Measurements from ENCODE around the gene MEG3.

MEG3 gene

GRCh38 chr14:100834082-100834793 is 8.3 kb downstream of the MEG3 start:
- DNase-seq (ENCODE audit: low read depth), result no peak

DNA sequence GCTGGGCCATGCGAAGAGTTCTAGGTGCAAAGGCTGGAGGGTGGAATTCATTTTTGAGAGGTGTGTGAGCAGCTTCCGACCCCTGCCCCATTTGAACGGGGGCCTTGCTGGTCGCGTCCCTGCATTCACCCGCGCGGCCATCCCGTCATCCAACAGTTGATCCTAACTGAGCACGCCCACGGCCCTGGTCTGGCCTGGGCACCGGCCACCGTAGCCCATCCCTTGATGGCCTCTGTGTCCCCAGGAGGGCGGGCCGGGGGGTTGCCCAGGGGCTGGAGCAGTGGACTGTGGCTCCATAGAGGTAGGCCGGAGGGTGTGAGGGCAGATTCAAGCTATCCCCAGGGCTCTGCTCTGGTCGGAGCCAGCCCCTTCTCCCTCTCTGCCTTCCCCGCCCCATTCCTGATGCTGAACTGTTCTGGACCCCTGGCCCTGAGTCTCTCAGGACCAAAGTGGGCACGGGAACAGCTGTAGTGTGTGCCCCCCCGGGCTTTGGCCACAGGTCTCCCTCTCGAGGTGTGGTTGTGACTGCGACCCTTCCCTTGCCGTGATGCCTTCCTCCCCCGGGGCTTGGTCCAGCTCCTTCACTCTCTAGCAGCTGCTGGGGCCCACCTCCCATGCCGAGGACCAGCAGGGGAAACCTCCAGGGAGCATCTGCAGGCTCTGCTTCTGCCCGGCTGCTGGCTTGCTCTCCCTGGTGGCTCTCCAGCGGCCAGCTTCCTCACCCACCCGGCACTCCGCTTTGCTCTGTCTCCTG is 9.1 kb downstream of the MEG3 start:
- DNase-seq (ENCODE audit: low read depth), result no peak

GRCh38 chr14:100835548-100836310 is 9.8 kb downstream of the MEG3 start:
- DNase-seq (ENCODE audit: low read depth), result no peak

- DNase-seq (ENCODE audit: low read depth), result no peak
Measured at GRCh38 chr14:100836311-100836805, 10.4 kb downstream of the MEG3 start.

DNA sequence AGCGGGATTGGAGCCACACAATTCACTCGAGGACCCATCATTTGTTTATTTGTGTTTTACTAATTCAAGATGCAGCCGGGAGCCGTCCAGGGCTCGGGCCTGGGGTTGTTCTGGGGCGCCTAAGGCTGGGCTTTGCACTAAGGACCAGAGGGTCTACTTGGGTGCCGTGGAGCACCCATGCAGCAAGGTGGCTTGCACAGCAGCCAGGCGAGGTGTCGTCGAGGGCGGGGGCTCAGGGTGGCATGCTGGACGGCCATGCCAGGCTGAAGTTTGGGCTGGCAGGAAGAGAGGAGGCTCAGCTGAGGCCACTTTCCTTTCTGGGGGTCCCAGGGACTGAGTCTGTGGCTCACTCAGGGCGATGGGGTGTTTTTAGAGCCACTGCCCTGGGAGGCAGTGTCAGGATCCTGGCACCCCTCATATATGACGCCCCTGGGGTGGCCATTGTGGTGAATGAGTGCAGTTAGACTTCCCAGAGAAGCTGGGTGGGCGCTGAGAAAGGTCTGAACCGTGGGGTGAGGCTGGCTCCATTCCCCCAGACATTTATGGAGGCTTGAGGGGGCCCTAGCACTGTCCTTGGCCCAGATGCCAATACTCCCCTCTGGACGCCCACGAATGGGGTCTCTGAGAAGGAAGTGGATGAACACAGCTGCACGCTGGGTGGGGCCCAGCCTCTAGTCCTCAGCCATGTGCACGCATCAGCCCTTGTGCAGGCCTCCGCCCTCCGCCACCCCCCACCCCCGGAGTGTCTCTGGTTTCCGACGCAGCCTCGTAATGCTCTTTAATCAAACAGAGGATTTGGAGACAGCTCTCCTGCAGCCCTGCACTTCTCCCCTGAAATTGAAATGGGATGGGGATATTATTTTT is 11.3 kb downstream of the MEG3 start:
- DNase-seq (ENCODE audit: low read depth), result no peak

DNA sequence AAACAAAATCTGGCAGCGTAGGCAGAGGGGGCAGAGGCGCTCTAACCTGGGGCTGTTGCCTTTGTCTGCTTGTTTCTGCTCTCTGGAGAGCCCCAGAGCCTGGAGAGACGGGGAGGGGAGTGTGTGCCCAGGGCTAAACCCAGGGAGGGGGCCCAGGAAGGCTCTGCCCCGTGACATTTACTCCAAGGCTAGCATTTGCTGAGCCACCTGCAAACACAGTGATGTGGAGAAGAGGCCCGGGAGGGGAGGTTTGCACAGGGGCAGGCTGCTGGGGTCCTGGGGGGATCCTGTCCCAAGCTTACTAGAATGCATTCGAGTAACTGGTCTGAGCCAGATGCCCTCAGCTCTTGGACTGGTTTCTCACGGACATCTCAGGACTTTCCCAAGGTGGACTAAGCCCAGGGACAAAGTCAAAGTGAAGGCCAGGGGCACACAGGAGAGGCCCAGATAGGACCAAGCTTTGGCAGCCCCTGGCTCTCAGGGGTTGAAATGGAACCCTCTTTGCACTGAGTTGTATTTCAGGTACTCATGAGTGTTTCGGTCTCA is 12.0 kb downstream of the MEG3 start:
- DNase-seq (ENCODE audit: low read depth), result no peak

- DNase-seq (ENCODE audit: low read depth), result no peak
Measured at GRCh38 chr14:100838493-100839314, 12.8 kb downstream of the MEG3 start.

DNA sequence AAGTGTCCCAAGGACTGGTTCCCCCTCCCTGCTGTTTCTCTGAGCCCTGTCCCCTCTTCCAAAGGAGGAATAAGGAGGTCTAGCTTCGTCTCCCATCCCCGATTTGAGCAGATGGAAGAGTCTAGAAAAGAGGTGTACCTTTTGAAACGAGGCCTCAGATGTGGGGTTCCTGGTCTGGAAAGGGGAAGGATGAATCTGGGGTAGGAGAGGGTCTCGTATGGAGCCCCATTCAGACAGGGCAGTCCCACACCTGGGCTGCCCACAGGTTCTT is 13.3 kb downstream of the MEG3 start:
- no peak for DNase-seq (ENCODE audit: low read depth)

- DNase-seq (ENCODE audit: low read depth), result no peak
Measured at GRCh38 chr14:100839681-100840111, 13.8 kb downstream of the MEG3 start.

DNA sequence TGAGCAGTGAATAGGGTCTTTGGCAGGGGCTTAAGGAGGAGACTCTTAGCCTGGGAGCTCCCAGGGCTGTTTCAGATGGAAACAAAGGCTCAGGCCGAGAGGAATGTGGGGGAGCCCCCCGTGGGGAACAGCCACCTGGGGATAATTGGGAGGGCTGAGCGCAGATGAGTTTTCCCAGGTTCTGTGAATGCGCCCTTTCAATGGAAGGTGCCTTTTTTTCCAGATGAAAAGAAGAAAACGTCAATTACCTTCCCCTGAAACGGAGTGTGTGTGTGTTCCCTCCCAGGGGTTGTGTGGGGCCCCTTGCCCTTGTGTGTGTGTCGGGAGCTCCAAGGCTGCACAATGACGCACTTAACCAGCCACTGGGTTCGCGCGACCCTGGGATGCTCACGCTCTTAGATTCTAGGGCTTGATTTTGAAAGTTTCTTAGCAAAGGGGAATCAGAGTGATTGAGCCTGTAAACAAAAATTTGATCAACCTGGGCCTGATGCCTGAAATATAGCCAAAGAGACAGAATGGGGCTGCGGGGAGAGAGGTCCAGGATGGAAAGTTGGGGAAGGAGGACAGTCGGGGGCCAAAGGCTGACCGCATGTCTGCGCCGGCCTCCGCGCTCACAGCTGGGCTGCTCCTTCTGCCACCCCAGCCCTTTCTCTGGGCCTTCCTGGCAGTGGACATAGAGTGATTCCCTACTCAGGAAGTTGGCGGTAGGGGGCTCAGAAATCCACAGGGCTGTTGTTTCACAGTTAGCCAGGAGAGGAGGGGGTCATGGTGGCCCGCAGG is 14.6 kb downstream of the MEG3 start:
- no peak for DNase-seq (ENCODE audit: low read depth)

DNA sequence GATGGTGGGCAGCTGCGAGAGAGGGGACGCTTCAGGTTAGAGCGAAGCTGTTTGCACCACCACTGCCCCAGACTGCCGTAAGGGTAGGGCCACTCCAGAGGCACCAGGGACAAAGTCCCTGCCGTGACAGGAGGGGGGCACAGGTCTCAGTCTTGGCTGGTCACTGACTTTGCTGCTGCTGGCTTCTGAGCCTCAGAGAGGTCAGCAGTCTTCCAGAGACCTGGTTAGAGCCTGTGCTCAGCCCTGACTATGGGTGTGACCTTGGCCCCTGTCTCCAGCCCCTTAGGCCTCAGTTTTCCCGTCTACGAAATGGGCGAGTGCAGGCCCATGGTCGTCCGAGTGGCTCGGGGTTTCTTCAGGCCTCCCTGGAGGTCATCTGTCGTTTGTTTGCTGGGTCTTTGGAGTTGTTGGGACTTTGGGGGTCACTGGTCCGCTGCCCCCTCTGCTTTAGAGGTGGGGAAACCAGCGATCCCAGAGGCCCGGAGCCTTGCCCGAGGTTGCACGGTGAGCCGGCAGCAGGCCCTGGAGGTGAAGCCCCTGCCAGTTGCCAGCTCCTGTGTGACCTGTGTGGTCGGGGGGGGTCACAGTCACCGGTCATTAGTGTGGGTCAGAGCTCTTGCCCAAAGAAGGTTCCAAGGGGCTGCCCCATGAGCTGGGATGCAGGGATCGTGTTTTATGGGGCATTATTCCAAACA is 15.3 kb downstream of the MEG3 start:
- DNase-seq (ENCODE audit: low read depth), result no peak

- no peak for DNase-seq (ENCODE audit: low read depth)
Measured at GRCh38 chr14:100841761-100842403, 16.0 kb downstream of the MEG3 start.

DNA sequence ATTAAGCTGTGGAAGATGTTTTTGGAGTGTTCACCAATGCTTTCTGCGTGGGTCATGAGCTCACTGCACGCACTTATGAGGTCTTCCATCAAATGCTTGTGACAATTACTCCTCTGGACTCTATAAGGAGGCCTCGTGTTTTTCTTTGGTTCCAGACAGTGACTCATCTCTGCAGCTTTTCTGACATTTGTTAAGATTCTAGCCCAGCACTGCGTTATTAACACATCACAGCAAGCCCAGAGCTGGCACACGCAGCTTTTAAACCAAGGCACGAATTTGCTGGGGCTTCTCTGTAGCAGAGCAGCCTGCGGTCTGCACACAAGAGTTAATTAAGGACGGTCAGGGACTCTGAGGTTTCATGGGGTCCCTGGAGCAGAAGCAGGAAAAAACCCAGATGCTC is 16.9 kb downstream of the MEG3 start:
- no peak for DNase-seq (ENCODE audit: low read depth)

DNA sequence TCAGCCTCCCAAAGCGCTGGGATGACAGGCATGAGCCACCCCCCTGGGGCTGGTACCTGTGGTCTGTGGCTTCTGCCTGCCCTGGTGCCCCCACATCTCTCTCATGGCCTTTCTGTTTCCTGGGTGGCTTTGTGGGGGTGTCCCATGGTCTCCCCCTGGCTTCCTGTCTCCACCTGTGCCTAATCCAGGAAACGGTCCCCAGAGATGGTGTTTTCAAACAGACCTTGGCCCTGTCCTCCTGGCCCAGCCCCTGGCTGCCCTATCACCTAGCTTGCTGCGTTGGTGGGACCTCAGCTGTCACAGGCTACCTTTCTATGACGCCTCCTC is 18.1 kb downstream of the MEG3 start:
- DNase-seq (ENCODE audit: low read depth), result no peak

- no peak for DNase-seq (ENCODE audit: low read depth)
Measured at GRCh38 chr14:100844421-100844820, 18.5 kb downstream of the MEG3 start.

GRCh38 chr14:100844846-100845245 is 18.9 kb downstream of the MEG3 start:
- DNase-seq (ENCODE audit: low read depth), result no peak

GRCh38 chr14:100845341-100845740 is 19.4 kb downstream of the MEG3 start:
- DNase-seq (ENCODE audit: low read depth), result no peak

- DNase-seq (ENCODE audit: low read depth), result no peak
Measured at GRCh38 chr14:100846309-100846859, 20.5 kb downstream of the MEG3 start.
